Hepatocyte (in vitro differentiated cells): ENCODE measurements around the gene PEX11B.

Experiments used
- EZH2phosphoT487 ChIP-seq: fragments of 200-600 bp; sonication (generic); IDR thresholded peaks from one replicate; pipeline ENCODE4 v1.6.1; 2018; ENCODE audit warnings: antibody characterized with exemption, mild to moderate bottlenecking, low read depth, moderate library complexity; ENCODE audit not compliant: unreplicated experiment, severe bottlenecking
- TF ChIP-seq, protein P1 (sequence below): fragments of 200-600 bp; sonication (generic); IDR thresholded peaks from 2 replicates; pipeline ENCODE4 v1.5.1; 2016; ENCODE audit warnings: antibody characterized with exemption, mild to moderate bottlenecking; ENCODE audit not compliant: poor library complexity

DNA sequence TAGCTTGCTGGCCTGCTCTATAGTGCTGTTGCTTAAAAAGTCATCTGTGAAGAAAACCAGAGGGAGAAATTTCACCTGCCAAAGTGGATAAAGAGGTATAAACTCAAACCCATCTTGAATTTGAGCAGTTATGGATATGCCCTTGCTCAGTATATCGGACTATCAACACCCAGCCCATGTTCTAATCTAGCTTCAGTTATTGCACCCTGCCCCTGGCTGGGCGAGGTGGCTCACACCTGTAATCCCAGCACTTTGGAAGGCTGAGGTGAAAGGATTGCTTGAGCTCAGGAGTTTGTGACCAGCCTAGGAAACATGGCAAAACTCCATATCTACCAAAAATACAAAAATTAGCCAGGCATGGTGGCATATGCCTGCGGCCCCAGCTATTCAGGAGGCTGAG is 26.0 kb upstream of the PEX11B start:
- TF ChIP-seq, protein P1, sequence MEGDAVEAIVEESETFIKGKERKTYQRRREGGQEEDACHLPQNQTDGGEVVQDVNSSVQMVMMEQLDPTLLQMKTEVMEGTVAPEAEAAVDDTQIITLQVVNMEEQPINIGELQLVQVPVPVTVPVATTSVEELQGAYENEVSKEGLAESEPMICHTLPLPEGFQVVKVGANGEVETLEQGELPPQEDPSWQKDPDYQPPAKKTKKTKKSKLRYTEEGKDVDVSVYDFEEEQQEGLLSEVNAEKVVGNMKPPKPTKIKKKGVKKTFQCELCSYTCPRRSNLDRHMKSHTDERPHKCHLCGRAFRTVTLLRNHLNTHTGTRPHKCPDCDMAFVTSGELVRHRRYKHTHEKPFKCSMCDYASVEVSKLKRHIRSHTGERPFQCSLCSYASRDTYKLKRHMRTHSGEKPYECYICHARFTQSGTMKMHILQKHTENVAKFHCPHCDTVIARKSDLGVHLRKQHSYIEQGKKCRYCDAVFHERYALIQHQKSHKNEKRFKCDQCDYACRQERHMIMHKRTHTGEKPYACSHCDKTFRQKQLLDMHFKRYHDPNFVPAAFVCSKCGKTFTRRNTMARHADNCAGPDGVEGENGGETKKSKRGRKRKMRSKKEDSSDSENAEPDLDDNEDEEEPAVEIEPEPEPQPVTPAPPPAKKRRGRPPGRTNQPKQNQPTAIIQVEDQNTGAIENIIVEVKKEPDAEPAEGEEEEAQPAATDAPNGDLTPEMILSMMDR = no peak
- no peak for TF ChIP-seq EZH2phosphoT487
